ENCODE measurements around the gene PDIK1L.

PDIK1L gene

GRCh38 chr1:26171084-26172072 is 59.8 kb downstream of the PDIK1L start, which contains the start of gene ZNF593OS:
ZNF593OS (minus strand) TSS chr1:26171832; CDS start chr1:26171661, 171 bp downstream.
- DNase-seq (ENCODE audit: low spot score) = no peak
